Measurements from ENCODE around the gene WAC. TPM values are rescaled to one million over a fixed set of nuclear protein-coding genes. Genes with fewer than 3 reads are reported as not detected.

The WAC gene
- total and polyA plus RNA-seq, 10 of the 15 experiments (the other 5 are each of a cell fraction or from before 2014, with no cell fraction given): 26.5 to 131 (median 69.4) TPM

DNA sequence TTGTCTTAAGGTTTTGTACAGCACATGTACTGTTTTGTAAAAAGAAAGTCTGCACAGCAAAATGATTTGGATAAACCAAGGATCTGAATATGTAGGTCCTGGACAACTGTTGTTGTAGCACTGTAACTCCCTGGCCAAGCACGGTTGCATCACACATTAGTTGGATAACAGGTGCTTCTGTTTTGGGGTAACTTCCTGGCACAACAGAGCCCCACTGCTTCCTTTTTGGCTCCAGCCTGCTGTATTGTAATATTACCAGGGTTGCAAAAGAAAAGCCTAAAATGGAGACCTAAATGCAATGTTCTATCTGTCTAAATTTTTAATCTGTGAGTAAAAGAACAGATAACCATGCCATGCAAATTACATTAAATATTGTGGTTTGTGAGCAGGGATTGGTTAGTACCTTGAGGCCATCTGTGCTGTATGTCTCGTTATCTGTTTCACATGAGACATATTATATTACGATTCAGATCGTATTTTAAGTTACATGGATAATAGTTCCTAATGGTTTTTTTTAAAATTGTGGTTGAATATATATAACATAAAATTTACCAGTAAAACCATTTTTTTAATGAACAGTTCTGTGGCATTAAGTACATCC is 27.5 kb upstream of the WAC start (continued):
- TF ChIP-seq, protein P1, sequence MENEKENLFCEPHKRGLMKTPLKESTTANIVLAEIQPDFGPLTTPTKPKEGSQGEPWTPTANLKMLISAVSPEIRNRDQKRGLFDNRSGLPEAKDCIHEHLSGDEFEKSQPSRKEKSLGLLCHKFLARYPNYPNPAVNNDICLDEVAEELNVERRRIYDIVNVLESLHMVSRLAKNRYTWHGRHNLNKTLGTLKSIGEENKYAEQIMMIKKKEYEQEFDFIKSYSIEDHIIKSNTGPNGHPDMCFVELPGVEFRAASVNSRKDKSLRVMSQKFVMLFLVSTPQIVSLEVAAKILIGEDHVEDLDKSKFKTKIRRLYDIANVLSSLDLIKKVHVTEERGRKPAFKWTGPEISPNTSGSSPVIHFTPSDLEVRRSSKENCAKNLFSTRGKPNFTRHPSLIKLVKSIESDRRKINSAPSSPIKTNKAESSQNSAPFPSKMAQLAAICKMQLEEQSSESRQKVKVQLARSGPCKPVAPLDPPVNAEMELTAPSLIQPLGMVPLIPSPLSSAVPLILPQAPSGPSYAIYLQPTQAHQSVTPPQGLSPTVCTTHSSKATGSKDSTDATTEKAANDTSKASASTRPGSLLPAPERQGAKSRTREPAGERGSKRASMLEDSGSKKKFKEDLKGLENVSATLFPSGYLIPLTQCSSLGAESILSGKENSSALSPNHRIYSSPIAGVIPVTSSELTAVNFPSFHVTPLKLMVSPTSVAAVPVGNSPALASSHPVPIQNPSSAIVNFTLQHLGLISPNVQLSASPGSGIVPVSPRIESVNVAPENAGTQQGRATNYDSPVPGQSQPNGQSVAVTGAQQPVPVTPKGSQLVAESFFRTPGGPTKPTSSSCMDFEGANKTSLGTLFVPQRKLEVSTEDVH (IDR thresholded peaks at IDR 0.05; ENCODE audit: low read depth, partially characterized antibody): no peak
- TF ChIP-seq GATAD2B (conservative IDR thresholded peaks at IDR 0.05; ENCODE audit: low read depth): no peak
- no peak for TF ChIP-seq MTA3 (IDR thresholded peaks at IDR 0.05; ENCODE audit: borderline replicate concordance, low read length)
- TF ChIP-seq JUND (IDR thresholded peaks at IDR 0.05; ENCODE audit: low read depth, low read length): no peak
- TF ChIP-seq MTA2 (IDR thresholded peaks at IDR 0.05; ENCODE audit: low read depth): no peak
- no peak for TF ChIP-seq POU2F2 (IDR thresholded peaks at IDR 0.05; ENCODE audit: borderline replicate concordance, low read depth, low read length)

DNA sequence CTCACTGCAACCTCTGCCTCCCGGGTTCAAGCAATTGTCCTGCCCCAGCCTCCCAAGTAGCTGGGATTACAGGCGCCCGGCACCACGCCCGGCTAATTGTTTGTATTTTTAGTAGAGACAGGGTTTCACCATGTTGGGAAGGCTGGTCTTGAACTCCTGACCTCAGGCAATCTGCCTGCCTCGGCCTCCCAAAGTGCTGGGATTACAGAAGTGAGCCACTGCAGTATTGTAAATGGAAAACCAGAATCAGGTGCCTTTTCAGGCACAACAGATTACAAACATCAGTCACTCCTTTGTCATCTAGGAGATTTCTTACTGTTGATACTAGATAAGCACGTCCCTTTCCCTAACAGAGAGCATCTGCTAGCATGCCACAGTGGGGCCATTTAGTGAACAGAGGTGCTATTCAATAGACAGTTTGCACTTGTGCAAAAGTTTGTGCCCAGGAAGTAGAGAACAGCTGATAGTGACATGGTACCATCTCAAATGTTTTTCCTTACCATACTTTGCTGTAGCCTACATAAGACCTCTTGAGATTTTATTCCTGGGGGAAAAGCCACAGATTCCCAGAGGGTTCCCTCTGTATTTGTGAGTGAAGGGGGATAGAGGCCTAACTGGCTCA is 24.5 kb upstream of the WAC start:
- BruUV-seq (replicated peaks): no TSS peak
- ChIA-PET CTCF (no interaction called here), SMC1A (ENCODE audit: uncharacterized antibody, unreplicated experiment) (no interaction called here), RAD21 (ENCODE audit: unreplicated experiment) (no interaction called here), POLR2A (no interaction called here)
- no peak overlapping the region for H3K9ac ChIP-seq (ENCODE audit: control insufficient read depth, insufficient read depth, low read length)
- no peak for ATAC-seq
- H3K36me3 ChIP-seq (ENCODE audit: control insufficient read depth in 2 of 2, insufficient read depth in 2 of 2, low read length in 1 of 2): no peaks in the 10 kb centered on the region
- no peak overlapping the region for H3K27ac ChIP-seq (ENCODE audit: control insufficient read depth, insufficient read depth)
- in situ Hi-C loops (cut with MboI) (no loop called here), intact Hi-C loops (cut with micrococcal nuclease; ENCODE audit: unreplicated experiment) (no loop called here)
- 63% methylated on average over 7 of the region's 7 CpGs for WGBS (ENCODE audit: insufficient coverage, insufficient replicate concordance, low lambda C conversion rate, missing lambda C conversion rate)
- H3K79me2 ChIP-seq (ENCODE audit: control insufficient read depth, insufficient read depth, low read length): no peaks in the 10 kb centered on the region
- H4K20me1 ChIP-seq (ENCODE audit: control insufficient read depth, insufficient read depth): no peaks in the 10 kb centered on the region
- H3K27me3 ChIP-seq (replicated peaks in 1 of 2; ENCODE audit: control insufficient read depth in 2 of 2, insufficient read depth in 2 of 2, low read length in 1 of 2): no peaks in the 10 kb centered on the region
- no peaks in the 10 kb centered on the region for H3K9me3 ChIP-seq (replicated peaks; ENCODE audit: control insufficient read depth, insufficient read depth, low read length)
- H2AFZ ChIP-seq (ENCODE audit: control insufficient read depth, low read depth, low read length): no peak overlapping the region
- no peak for DNase-seq (ENCODE audit: low read depth, low spot score)
- TF ChIP-seq ETV6 (conservative IDR thresholded peaks at IDR 0.05 in 1 of 2, IDR thresholded peaks at IDR 0.05 in 1 of 2; ENCODE audit: borderline replicate concordance in 1 of 2, low read depth in 1 of 2) (no peak), SP1 (IDR thresholded peaks at IDR 0.05; ENCODE audit: low read depth, low read length) (no peak), NR2C2 (IDR thresholded peaks at IDR 0.05; ENCODE audit: borderline replicate concordance, control insufficient read depth, insufficient read length, low read depth) (no peak), SMARCA5 (IDR thresholded peaks at IDR 0.05) (no peak)
- TF ChIP-seq, protein P2, sequence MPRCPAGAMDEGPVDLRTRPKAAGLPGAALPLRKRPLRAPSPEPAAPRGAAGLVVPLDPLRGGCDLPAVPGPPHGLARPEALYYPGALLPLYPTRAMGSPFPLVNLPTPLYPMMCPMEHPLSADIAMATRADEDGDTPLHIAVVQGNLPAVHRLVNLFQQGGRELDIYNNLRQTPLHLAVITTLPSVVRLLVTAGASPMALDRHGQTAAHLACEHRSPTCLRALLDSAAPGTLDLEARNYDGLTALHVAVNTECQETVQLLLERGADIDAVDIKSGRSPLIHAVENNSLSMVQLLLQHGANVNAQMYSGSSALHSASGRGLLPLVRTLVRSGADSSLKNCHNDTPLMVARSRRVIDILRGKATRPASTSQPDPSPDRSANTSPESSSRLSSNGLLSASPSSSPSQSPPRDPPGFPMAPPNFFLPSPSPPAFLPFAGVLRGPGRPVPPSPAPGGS (IDR thresholded peaks at IDR 0.05; ENCODE audit: borderline replicate concordance, insufficient read depth, low read depth, low read length, poor library complexity, severe bottlenecking): no peak
- TF ChIP-seq, protein P3, sequence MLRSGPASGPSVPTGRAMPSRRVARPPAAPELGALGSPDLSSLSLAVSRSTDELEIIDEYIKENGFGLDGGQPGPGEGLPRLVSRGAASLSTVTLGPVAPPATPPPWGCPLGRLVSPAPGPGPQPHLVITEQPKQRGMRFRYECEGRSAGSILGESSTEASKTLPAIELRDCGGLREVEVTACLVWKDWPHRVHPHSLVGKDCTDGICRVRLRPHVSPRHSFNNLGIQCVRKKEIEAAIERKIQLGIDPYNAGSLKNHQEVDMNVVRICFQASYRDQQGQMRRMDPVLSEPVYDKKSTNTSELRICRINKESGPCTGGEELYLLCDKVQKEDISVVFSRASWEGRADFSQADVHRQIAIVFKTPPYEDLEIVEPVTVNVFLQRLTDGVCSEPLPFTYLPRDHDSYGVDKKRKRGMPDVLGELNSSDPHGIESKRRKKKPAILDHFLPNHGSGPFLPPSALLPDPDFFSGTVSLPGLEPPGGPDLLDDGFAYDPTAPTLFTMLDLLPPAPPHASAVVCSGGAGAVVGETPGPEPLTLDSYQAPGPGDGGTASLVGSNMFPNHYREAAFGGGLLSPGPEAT (IDR thresholded peaks at IDR 0.05; ENCODE audit: low read depth): no peak
- TF ChIP-seq, protein P4, sequence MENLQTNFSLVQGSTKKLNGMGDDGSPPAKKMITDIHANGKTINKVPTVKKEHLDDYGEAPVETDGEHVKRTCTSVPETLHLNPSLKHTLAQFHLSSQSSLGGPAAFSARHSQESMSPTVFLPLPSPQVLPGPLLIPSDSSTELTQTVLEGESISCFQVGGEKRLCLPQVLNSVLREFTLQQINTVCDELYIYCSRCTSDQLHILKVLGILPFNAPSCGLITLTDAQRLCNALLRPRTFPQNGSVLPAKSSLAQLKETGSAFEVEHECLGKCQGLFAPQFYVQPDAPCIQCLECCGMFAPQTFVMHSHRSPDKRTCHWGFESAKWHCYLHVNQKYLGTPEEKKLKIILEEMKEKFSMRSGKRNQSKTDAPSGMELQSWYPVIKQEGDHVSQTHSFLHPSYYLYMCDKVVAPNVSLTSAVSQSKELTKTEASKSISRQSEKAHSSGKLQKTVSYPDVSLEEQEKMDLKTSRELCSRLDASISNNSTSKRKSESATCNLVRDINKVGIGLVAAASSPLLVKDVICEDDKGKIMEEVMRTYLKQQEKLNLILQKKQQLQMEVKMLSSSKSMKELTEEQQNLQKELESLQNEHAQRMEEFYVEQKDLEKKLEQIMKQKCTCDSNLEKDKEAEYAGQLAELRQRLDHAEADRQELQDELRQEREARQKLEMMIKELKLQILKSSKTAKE (IDR thresholded peaks at IDR 0.05; ENCODE audit: low read depth, poor library complexity, severe bottlenecking): no peak
- no peaks in the 10 kb centered on the region for H3K4me1 ChIP-seq (ENCODE audit: control insufficient read depth, insufficient read depth, low read length)
- H3K4me3 ChIP-seq: no peak overlapping the region
- FAIRE-seq: no peak
- no peak overlapping the region for H3K4me2 ChIP-seq (ENCODE audit: control insufficient read depth, insufficient read depth)
